Naive thymus-derived CD4-positive, alpha-beta T cell (primary cell): ENCODE measurements around the gene GRIN2A. TPM values are rescaled to one million over a fixed set of nuclear protein-coding genes. Genes with fewer than 3 reads are reported as not detected.

Experiments
- ATAC-seq: fragments of 150-1000 bp; cut with Tn5 transposase; 2 replicates; pipeline ENCODE4 v1.10.0; 2021; ENCODE audit warnings: mild to moderate bottlenecking, moderate library complexity
- CTCF ChIA-PET: fragments of 350-600 bp; sonication (Branson Sonifier 250); formaldehyde crosslinking; loops from one replicate; lab custom pipeline; 2021; ENCODE audit warnings: antibody characterized with exemption; lab: Charles Lee
- POLR2A ChIA-PET: fragments of 350-600 bp; sonication (Branson Sonifier 250); formaldehyde crosslinking; loops from one replicate; lab custom pipeline; 2021; ENCODE audit warnings: antibody characterized with exemption, inconsistent platforms; lab: Charles Lee
- DNase-seq, 9 donors: peaks; one replicate each; pipeline versions ENCODE4 v3.0.0 to v3.0.0-alpha.2; 2020 to 2022; ENCODE audit warnings: mixed read lengths in 1 of 9
- H3K27ac ChIP-seq: one replicate; pipeline ENCODE4 v1.7.0; 2013; ENCODE audit warnings: mild to moderate bottlenecking, low read depth, low read length, moderate library complexity
- H3K27me3 ChIP-seq, 2 donors: one replicate each; pipeline ENCODE4 v1.7.0; 2013; ENCODE audit warnings: low read length in 2 of 2, mild to moderate bottlenecking in 2 of 2, moderate library complexity in 2 of 2; ENCODE audit not compliant: control insufficient read depth in 2 of 2, insufficient read depth in 2 of 2
- H3K36me3 ChIP-seq, 3 experiments: 1 replicate in 2 of 3; 2 replicates in 1 of 3; pipeline ENCODE4 v1.7.0; 2013; ENCODE audit warnings: low read length in 3 of 3, mild to moderate bottlenecking in 3 of 3, moderate library complexity in 1 of 3; ENCODE audit not compliant: insufficient read depth in 3 of 3, control insufficient read depth in 2 of 3
- H3K4me1 ChIP-seq, 2 donors: one replicate each; pipeline ENCODE4 v1.7.0; 2013; ENCODE audit warnings: low read length in 2 of 2, mild to moderate bottlenecking in 2 of 2, moderate library complexity in 1 of 2; ENCODE audit not compliant: control insufficient read depth in 2 of 2, insufficient read depth in 2 of 2
- H3K4me3 ChIP-seq: 2 replicates; pipeline ENCODE4 v1.7.0; 2013; ENCODE audit warnings: mild to moderate bottlenecking, low read length
- H3K9me3 ChIP-seq, 3 experiments: 1 replicate in 2 of 3; 2 replicates in 1 of 3; pipeline ENCODE4 v1.7.0; 2013; ENCODE audit warnings: low read length in 3 of 3; ENCODE audit not compliant: control insufficient read depth in 2 of 3
- H3K27ac Mint-ChIP-seq, 9 donors: one replicate each; pipeline ENCODE4 v1.8.0; 2020 to 2022; ENCODE audit warnings: mixed read lengths in 9 of 9, mild to moderate bottlenecking in 8 of 9, moderate library complexity in 5 of 9, inconsistent platforms in 2 of 9
- H3K27me3 Mint-ChIP-seq, 5 donors: one replicate each; pipeline ENCODE4 v1.8.0; 2021 to 2022; ENCODE audit warnings: mixed read lengths in 5 of 5, mild to moderate bottlenecking in 1 of 5
- H3K36me3 Mint-ChIP-seq, 5 donors: one replicate each; pipeline ENCODE4 v1.8.0; 2020 to 2022; ENCODE audit warnings: mixed read lengths in 5 of 5, mild to moderate bottlenecking in 3 of 5, inconsistent platforms in 1 of 5
- H3K4me1 Mint-ChIP-seq, 7 donors: one replicate each; pipeline ENCODE4 v1.8.0; 2020 to 2022; ENCODE audit warnings: mixed read lengths in 7 of 7, mild to moderate bottlenecking in 3 of 7, inconsistent platforms in 1 of 7
- H3K4me3 Mint-ChIP-seq, 10 donors: one replicate each; pipeline ENCODE4 v1.8.0; 2020 to 2022; ENCODE audit warnings: mild to moderate bottlenecking in 10 of 10, mixed read lengths in 10 of 10, moderate library complexity in 6 of 10, inconsistent platforms in 2 of 10
- H3K9me3 Mint-ChIP-seq, 11 donors: one replicate each; pipeline ENCODE4 v1.8.0; 2020 to 2022; ENCODE audit warnings: mixed read lengths in 11 of 11, mild to moderate bottlenecking in 4 of 11, inconsistent platforms in 1 of 11, moderate library complexity in 1 of 11
- intact Hi-C, 2 donors: fragments of 100-400 bp; cut with micrococcal nuclease; formaldehyde crosslinking; loops; one replicate each; pipeline ENCODE4 v1.15.1; 2023
- polyA plus RNA-seq, 2 donors: library from polyadenylated mRNA; unstranded; fragments of 300-500 nt; fragmentation: Illumina TruSeq; gene quantifications; one replicate each; pipeline ENCODE4 v1.2.3, GENCODE V29; 2021
- total RNA-seq, 6 experiments: library from RNA in 5 of 6; stranded (reverse) in 5 of 6; gene quantifications; 1 replicate in 5 of 6; 2 replicates in 1 of 6; pipeline ENCODE4 v1.2.3 and lab custom pipeline; 2021 to 2026

GRIN2A gene
- total and polyA plus RNA-seq, 7 experiments from 2014 or later, result not detected

GRCh38 chr16:9780831-9781230, 401.4 kb downstream of the GRIN2A start:
- DNase-seq, result no peak
- H3K27ac ChIP-seq, result no peak overlapping the region
- H3K4me1 ChIP-seq, result no peaks in the 10 kb centered on the region
- Mint-ChIP-seq H3K36me3 (no peaks in the 10 kb centered on the region), H3K4me1 (no peaks in the 10 kb centered on the region), H3K4me3 (no peak overlapping the region), H3K27ac (no peak overlapping the region), H3K9me3 (peaks cover 0 to 16% (median 3%) of the 10 kb centered on the region in 11 donors), H3K27me3 (no peaks in the 10 kb centered on the region)
- H3K27me3 ChIP-seq, result no peaks in the 10 kb centered on the region
- ChIA-PET CTCF (no interaction called here), POLR2A (no interaction called here)
- H3K36me3 ChIP-seq, result no peaks in the 10 kb centered on the region
- no peak overlapping the region for H3K4me3 ChIP-seq
- ATAC-seq, result no peak
- intact Hi-C loops, result no loop called here
- H3K9me3 ChIP-seq, result no peaks in the 10 kb centered on the region

DNA sequence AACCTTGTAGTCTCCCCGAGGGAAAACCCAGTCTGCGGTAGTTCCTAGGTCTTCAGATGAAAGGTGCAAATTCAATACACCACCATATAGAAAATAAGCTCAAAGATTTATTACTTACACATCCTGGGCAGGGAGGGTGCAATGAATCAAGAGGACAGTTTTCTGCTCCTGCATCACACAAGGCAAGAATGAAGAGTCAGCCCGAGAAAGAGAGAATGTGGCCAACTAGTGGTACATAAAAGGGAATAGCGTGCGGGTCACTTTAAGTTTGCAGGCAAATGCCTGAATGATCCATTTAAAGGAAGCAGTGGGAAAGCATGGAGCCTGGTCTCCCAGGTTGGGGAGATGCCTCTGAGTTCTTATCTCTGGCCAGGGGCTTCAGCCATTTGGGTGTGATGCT, 403.4 kb downstream of the GRIN2A start:
- H3K27ac ChIP-seq, result no peak overlapping the region
- no peak for DNase-seq

GRCh38 chr16:9775998-9776397, 406.2 kb downstream of the GRIN2A start:
- Histone ChIP-seq H3K36me3 (no peaks in the 10 kb centered on the region), H3K27me3 (no peaks in the 10 kb centered on the region), H3K27ac (no peak overlapping the region), H3K4me1 (no peaks in the 10 kb centered on the region), H3K4me3 (no peak overlapping the region), H3K9me3 (no peaks in the 10 kb centered on the region)
- Mint-ChIP-seq H3K4me1 (no peaks in the 10 kb centered on the region), H3K4me3 (no peak overlapping the region), H3K9me3 (peaks cover 0 to 12% (median 3%) of the 10 kb centered on the region in 11 donors), H3K27ac (no peak overlapping the region), H3K36me3 (no peaks in the 10 kb centered on the region), H3K27me3 (peaks cover 0 to 5% (median 0%) of the 10 kb centered on the region in 5 donors)
- ChIA-PET POLR2A (no interaction called here), CTCF (no interaction called here)
- no peak for DNase-seq
- ATAC-seq, result no peak
- intact Hi-C loops, result no loop called here

More for the DNA sequence above, 403.4 kb downstream of the GRIN2A start:
- H3K27me3 Mint-ChIP-seq, result peaks cover 0 to 5% (median 0%) of the 10 kb centered on the region in 5 donors
- ChIA-PET CTCF (no interaction called here), POLR2A (no interaction called here)
- no peak overlapping the region for H3K4me3 ChIP-seq
- no peaks in the 10 kb centered on the region for H3K27me3 ChIP-seq
- no peaks in the 10 kb centered on the region for H3K4me1 Mint-ChIP-seq
- intact Hi-C loops, result no loop called here
- no peak overlapping the region for H3K27ac Mint-ChIP-seq
- H3K36me3 Mint-ChIP-seq, result no peaks in the 10 kb centered on the region
- H3K4me1 ChIP-seq, result no peaks in the 10 kb centered on the region
- H3K4me3 Mint-ChIP-seq, result no peak overlapping the region
- no peaks in the 10 kb centered on the region for H3K9me3 ChIP-seq
- no peak for ATAC-seq
- H3K36me3 ChIP-seq, result no peaks in the 10 kb centered on the region
- H3K9me3 Mint-ChIP-seq, result peaks cover 2 to 16% (median 3%) of the 10 kb centered on the region in 11 donors

GRCh38 chr16:9773289-9773688, 408.9 kb downstream of the GRIN2A start:
- no peak overlapping the region for H3K27ac ChIP-seq
- intact Hi-C loops, result no loop called here
- ATAC-seq, result no peak
- H3K4me1 Mint-ChIP-seq, result no peaks in the 10 kb centered on the region
- no peak overlapping the region for H3K27ac Mint-ChIP-seq
- peaks cover 0 to 9% (median 2%) of the 10 kb centered on the region in 11 donors for H3K9me3 Mint-ChIP-seq
- no peaks in the 10 kb centered on the region for H3K27me3 ChIP-seq
- ChIA-PET CTCF (no interaction called here), POLR2A (no interaction called here)
- H3K4me1 ChIP-seq, result no peaks in the 10 kb centered on the region
- H3K36me3 Mint-ChIP-seq, result no peaks in the 10 kb centered on the region
- H3K27me3 Mint-ChIP-seq, result peaks cover 0 to 5% (median 0%) of the 10 kb centered on the region in 5 donors
- H3K36me3 ChIP-seq, result no peaks in the 10 kb centered on the region
- no peak overlapping the region for H3K4me3 ChIP-seq
- no peak overlapping the region for H3K4me3 Mint-ChIP-seq
- H3K9me3 ChIP-seq, result no peaks in the 10 kb centered on the region
- DNase-seq, result no peak

DNA sequence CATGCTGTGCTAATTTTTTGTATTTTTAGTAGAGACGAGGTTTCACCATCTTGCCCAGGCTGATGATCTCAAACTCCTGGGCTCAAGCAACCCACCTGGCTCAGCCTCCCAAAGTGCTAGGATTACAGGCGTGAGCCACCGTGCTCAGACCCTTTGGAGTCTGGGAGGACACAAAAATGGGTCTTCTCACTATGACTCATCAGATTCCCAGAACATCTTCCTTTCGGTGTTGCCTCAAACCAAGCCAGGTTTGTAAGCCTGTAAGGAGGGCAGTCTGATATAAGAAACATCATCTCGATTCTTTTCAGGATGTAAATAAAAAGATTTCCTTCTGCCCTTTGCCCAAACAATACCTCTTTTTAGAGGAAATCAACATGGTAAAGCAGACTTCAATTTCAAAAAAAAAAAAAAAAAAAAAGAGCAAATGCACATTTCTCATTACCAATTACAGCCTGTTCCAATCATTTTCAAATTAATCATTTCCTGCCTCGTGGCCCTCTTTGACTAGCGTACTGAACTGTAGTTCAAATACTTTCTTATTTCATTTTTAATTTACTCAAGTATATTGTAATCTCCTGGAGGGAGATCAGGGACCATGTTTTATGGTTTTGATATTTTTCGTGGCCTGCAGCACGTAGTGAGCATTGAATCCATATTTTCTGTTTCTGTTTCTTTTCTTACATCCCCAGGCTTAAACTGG, 409.6 kb downstream of the GRIN2A start:
- Histone ChIP-seq H3K9me3 (no peaks in the 10 kb centered on the region), H3K27me3 (no peaks in the 10 kb centered on the region), H3K4me3 (no peak overlapping the region), H3K36me3 (no peaks in the 10 kb centered on the region), H3K4me1 (no peaks in the 10 kb centered on the region), H3K27ac (no peak overlapping the region)
- intact Hi-C loops, result no loop called here
- ATAC-seq, result no peak
- Mint-ChIP-seq H3K9me3 (peaks cover 0 to 9% (median 2%) of the 10 kb centered on the region in 11 donors), H3K36me3 (no peaks in the 10 kb centered on the region), H3K27me3 (peaks cover 0 to 5% (median 0%) of the 10 kb centered on the region in 5 donors), H3K4me3 (no peak overlapping the region), H3K4me1 (no peaks in the 10 kb centered on the region), H3K27ac (no peak overlapping the region)
- no peak for DNase-seq
- ChIA-PET POLR2A (no interaction called here), CTCF (no interaction called here)

- Mint-ChIP-seq H3K4me3 (no peak overlapping the region), H3K36me3 (no peaks in the 10 kb centered on the region), H3K27ac (no peak overlapping the region), H3K27me3 (no peaks in the 10 kb centered on the region), H3K4me1 (no peaks in the 10 kb centered on the region), H3K9me3 (peaks cover 0 to 9% (median 2%) of the 10 kb centered on the region in 11 donors)
- H3K36me3 ChIP-seq, result no peaks in the 10 kb centered on the region
- H3K4me1 ChIP-seq, result no peaks in the 10 kb centered on the region
- ChIA-PET CTCF (no interaction called here), POLR2A (no interaction called here)
- DNase-seq (no peak), ATAC-seq (no peak)
- H3K9me3 ChIP-seq, result no peaks in the 10 kb centered on the region
- intact Hi-C loops, result no loop called here
- no peaks in the 10 kb centered on the region for H3K27me3 ChIP-seq
- H3K27ac ChIP-seq, result no peak overlapping the region
- H3K4me3 ChIP-seq, result no peak overlapping the region
These were observed 415.3 kb downstream of the GRIN2A start for GRCh38 chr16:9766891-9767290.

DNA sequence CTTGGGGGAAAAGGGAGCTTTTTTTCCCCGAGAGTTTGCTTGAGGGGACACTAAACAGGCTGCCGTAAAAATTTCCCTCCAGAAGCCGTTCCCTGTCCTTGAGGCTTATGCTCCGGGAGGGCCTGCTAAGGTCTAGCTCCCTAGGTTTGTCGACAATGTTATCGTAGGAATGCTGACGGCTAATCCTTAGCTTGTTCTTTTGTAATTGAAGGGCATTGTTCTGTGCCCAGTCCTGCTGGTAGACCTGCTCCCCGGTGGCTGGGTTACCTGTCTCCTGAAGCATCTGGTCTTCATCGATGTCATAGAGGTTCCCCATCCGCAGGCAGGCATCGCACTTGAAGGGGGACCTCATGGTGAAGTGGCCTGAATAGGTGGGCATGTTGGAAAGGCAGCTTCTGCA, 418.7 kb downstream of the GRIN2A start:
- ATAC-seq (no peak), DNase-seq (no peak)
- H3K9me3 Mint-ChIP-seq, result peaks cover 0 to 12% (median 2%) of the 10 kb centered on the region in 11 donors
- H3K27ac Mint-ChIP-seq, result no peak overlapping the region
- ChIA-PET POLR2A (no interaction called here), CTCF (no interaction called here)
- intact Hi-C loops, result no loop called here
- H3K4me3 Mint-ChIP-seq, result no peak overlapping the region
- no peaks in the 10 kb centered on the region for H3K27me3 Mint-ChIP-seq
- no peaks in the 10 kb centered on the region for H3K4me1 ChIP-seq
- no peak overlapping the region for H3K27ac ChIP-seq
- no peaks in the 10 kb centered on the region for H3K36me3 Mint-ChIP-seq
- H3K9me3 ChIP-seq, result peaks cover 0 to 4% (median 0%) of the 10 kb centered on the region in 3 experiments
- H3K27me3 ChIP-seq, result no peaks in the 10 kb centered on the region
- no peaks in the 10 kb centered on the region for H3K36me3 ChIP-seq
- H3K4me3 ChIP-seq, result no peak overlapping the region
- H3K4me1 Mint-ChIP-seq, result no peaks in the 10 kb centered on the region
